H1 (cell line): ENCODE data around the gene ADAMTS8. TPM values are rescaled to one million over a fixed set of nuclear protein-coding genes. Genes with fewer than 3 reads are reported as not detected.

Experiments
- CBX5 ChIP-seq: fragments of 300-800, 300-1000 bp; sonication (generic); IDR thresholded peaks from 2 replicates; pipeline ENCODE4 v1.7.1; 2016; ENCODE audit warnings: antibody characterized with exemption, low read length, low read depth
- CHD2 ChIP-seq: IDR thresholded peaks from 2 replicates; pipeline ENCODE4 v1.6.1; 2012; ENCODE audit warnings: low read length, improper control_type of control experiment
- KDM5A ChIP-seq: fragments of 200-600 bp; IDR thresholded peaks from 2 replicates; pipeline ENCODE4 v1.7.1; 2012; ENCODE audit warnings: mild to moderate bottlenecking, low read length, inconsistent platforms, mixed read lengths
- MAFK ChIP-seq: IDR thresholded peaks from 2 replicates; pipeline ENCODE4 v1.6.1; 2012; ENCODE audit warnings: low read depth, mild to moderate bottlenecking, improper control_type of control experiment, low read length
- NRF1 ChIP-seq: IDR thresholded peaks from 2 replicates; pipeline ENCODE4 v1.6.1; 2011; ENCODE audit warnings: mild to moderate bottlenecking, low read depth, low read length, improper control_type of control experiment
- SP1 ChIP-seq: IDR thresholded peaks from 2 replicates; pipeline ENCODE4 v1.6.1; 2011; ENCODE audit warnings: low read depth, low read length
- SP2 ChIP-seq: IDR thresholded peaks from 2 replicates; pipeline ENCODE4 v1.6.1; 2012; ENCODE audit warnings: mild to moderate bottlenecking, low read length, inconsistent platforms
- polyA plus RNA-seq, 7 experiments: library from polyadenylated mRNA; depleted of rRNA in 3 of 7; stranded (reverse) in 5 of 7; unstranded in 2 of 7; fragments of >200 nt in 5 of 7; fragments of 200-250 nt in 2 of 7; gene quantifications; 1 replicate in 5 of 7; 2 replicates in 1 of 7; 4 replicates in 1 of 7; pipeline versions ENCODE4 v1.2.1 to v1.2.3, GENCODE V29; 2011 to 2013; ENCODE audit warnings: missing spikeins in 2 of 7, mixed read lengths in 2 of 7
- total RNA-seq: library from RNA; stranded (reverse); fragmentation: NEBNext Ultra II Directional; extraction: Animal tissue kit (Norgen Biotek cat#: 25700); gene quantifications from 2 replicates; pipeline ENCODE4 v1.2.1, GENCODE V29; 2021

ADAMTS8 gene
- total and polyA plus RNA-seq, 2 of the 8 experiments (the other 6 are each of a cell fraction or from before 2014, with no cell fraction given), result 9.3 to 16.6 TPM

DNA sequence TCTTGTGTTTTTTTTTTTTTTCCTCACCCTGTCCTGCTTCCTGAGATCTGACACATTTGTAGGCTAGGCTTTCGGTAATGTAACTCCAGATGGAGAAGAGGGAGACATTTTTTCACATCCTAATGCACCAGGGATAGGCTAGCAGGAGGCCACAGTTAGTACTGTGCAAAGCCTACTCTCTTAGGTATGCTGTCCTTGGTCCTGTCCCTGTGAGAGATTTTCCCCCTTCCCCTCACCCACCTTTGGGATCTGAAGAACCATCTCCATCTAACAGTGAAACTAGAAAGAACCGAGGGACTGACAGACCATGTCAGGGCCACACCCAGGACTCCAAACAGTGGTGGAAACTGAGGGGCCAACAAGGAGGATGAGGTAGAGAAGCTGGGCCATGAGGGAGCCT lies 29.2 kb downstream of the ADAMTS8 start (continued):
- TF ChIP-seq KDM5A (no peak), MAFK (no peak), SP2 (no peak), CBX5 (no peak), CHD2 (no peak), NRF1 (no peak), SP1 (no peak)
- TF ChIP-seq, all 59 proteins: peak for 0
